Measurements from ENCODE around the gene EEPD1. TPM values are rescaled to one million over a fixed set of nuclear protein-coding genes. Genes with fewer than 3 reads are reported as not detected.

EEPD1 gene
- total and polyA plus RNA-seq, 2 donors (not counting 3 experiments of a cell fraction or from before 2014, with no cell fraction given), result 0.40 to 0.42 TPM

DNA sequence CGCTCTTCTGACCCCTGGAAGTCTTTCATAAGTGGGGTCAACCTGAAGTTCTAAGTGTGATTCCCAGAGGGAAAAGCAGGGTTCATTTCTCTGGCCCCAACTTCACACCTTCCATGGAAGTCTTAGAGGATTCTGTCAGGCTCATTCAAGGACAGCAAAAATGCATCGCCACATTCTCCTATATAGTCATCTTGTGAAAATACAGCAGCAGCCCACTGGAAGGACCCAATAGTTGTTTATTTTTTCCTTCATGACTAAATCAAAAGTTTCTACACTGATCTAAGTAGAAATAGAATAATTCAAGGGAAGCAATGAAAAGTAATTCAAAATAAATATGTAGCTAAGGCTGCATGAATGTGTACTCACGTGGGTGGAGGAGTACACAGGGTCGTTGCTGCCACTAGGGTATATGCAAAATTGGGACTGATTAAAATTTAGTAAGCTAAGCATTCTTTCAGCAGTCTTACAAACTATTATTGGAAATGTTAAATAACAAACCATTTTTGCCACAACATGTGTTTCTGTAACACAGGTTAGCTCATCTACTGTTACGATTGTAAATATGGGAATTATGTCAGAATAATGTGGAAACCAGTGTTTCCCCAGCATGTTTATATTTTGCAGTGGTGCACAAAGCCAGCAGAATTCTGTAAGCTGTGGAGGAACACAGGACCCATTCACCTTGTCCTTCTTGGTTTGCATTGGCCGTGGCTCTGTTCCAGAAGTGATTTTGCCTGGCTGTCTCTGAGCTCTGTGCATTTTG is 33.5 kb downstream of the EEPD1 start:
- Histone ChIP-seq H3K4me3 (replicated peaks in 1 of 3; ENCODE audit: insufficient read depth in 1 of 3, low read depth in 1 of 3, low read length in 3 of 3) (no peak overlapping the region), H3K9me1 (replicated peaks; ENCODE audit: control insufficient read depth, extremely low read depth, insufficient read depth, low read length) (no peaks in the 10 kb centered on the region), H3K9me3 (replicated peaks; ENCODE audit: control insufficient read depth, insufficient read depth, low read length) (no peaks in the 10 kb centered on the region), H2AFZ (ENCODE audit: low read depth, low read length) (no peak overlapping the region), H3K36me3 (ENCODE audit: control insufficient read depth in 2 of 2, extremely low read depth in 1 of 2, insufficient read depth in 2 of 2, low read length in 2 of 2) (no peaks in the 10 kb centered on the region), H3K9ac (replicated peaks; ENCODE audit: extremely low read depth, insufficient read depth, low read length) (no peak overlapping the region), H3K4me1 (ENCODE audit: control insufficient read depth, extremely low read depth, insufficient read depth, low read length) (no peaks in the 10 kb centered on the region), H3K4me2 (ENCODE audit: insufficient read depth, low read length) (no peak overlapping the region), H3K27me3 (ENCODE audit: control insufficient read depth in 2 of 2, insufficient read depth in 2 of 2, low read length in 2 of 2) (no peaks in the 10 kb centered on the region), H3K79me2 (ENCODE audit: control insufficient read depth, insufficient read depth, low read length) (no peaks in the 10 kb centered on the region), H3K27ac (ENCODE audit: insufficient read depth, low read depth, low read length) (no peak overlapping the region), H4K20me1 (replicated peaks; ENCODE audit: control insufficient read depth, extremely low read depth, insufficient read depth, low read length) (no peaks in the 10 kb centered on the region)
- ChIA-PET CTCF (interaction anchor here (1.0 kb wide), 1 partner anchor 22 kb away, joined by 3 read pairs; no protein-coding TSS in a partner anchor), POLR2A (no interaction called here)
- DNase-seq (ENCODE audit: low read depth, low spot score) (no peak), FAIRE-seq (no peak)
- TF ChIP-seq EZH2 (IDR thresholded peaks at IDR 0.05; ENCODE audit: borderline replicate concordance, low read depth, low read length, severe bottlenecking) (no peak), GATA2 (IDR thresholded peaks at IDR 0.05; ENCODE audit: insufficient read depth, insufficient read length, low read depth, low read length) (no peak), POLR2AphosphoS5 (IDR thresholded peaks at IDR 0.05; ENCODE audit: insufficient read depth, low read depth, low read length) (no peak), MYC (IDR thresholded peaks at IDR 0.05; ENCODE audit: low read depth, low read length) (no peak), JUN (IDR thresholded peaks at IDR 0.05; ENCODE audit: borderline replicate concordance, insufficient read depth, insufficient read length, low read depth) (no peak), POLR2A (IDR thresholded peaks at IDR 0.05; ENCODE audit: low read depth, low read length) (no peak), FOS (IDR thresholded peaks at IDR 0.05; ENCODE audit: borderline replicate concordance, insufficient read depth, low read length) (no peak)
- TF ChIP-seq, protein P1, sequence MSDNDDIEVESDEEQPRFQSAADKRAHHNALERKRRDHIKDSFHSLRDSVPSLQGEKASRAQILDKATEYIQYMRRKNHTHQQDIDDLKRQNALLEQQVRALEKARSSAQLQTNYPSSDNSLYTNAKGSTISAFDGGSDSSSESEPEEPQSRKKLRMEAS (IDR thresholded peaks at IDR 0.05; ENCODE audit: insufficient read depth, insufficient read length), result no peak
- TF ChIP-seq, protein P2, sequence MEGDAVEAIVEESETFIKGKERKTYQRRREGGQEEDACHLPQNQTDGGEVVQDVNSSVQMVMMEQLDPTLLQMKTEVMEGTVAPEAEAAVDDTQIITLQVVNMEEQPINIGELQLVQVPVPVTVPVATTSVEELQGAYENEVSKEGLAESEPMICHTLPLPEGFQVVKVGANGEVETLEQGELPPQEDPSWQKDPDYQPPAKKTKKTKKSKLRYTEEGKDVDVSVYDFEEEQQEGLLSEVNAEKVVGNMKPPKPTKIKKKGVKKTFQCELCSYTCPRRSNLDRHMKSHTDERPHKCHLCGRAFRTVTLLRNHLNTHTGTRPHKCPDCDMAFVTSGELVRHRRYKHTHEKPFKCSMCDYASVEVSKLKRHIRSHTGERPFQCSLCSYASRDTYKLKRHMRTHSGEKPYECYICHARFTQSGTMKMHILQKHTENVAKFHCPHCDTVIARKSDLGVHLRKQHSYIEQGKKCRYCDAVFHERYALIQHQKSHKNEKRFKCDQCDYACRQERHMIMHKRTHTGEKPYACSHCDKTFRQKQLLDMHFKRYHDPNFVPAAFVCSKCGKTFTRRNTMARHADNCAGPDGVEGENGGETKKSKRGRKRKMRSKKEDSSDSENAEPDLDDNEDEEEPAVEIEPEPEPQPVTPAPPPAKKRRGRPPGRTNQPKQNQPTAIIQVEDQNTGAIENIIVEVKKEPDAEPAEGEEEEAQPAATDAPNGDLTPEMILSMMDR (IDR thresholded peaks at IDR 0.05; ENCODE audit: extremely low read depth in 1 of 2, insufficient read depth in 1 of 2, low read depth in 1 of 2, low read length in 2 of 2), result no peak
- dilution Hi-C loops (cut with MboI; ENCODE audit: extremely low pct_ligation_motif_present, low sequenced_read_pairs), result no loop called here
- no TSS peak for BruUV-seq (replicated peaks)
- intact Hi-C loops (cut with micrococcal nuclease), result loop anchor here (10.0 kb wide), 1 partner anchor 62 kb away; no protein-coding TSS in a partner anchor
